ENCODE results near the gene TRAK1. TPM values are rescaled to one million over a fixed set of nuclear protein-coding genes. Genes with fewer than 3 reads are reported as not detected.

The TRAK1 gene
- total and polyA plus RNA-seq, 10 of the 15 experiments (the other 5 are each of a cell fraction or from before 2014, with no cell fraction given) = 6.6 to 46.2 (median 23.7) TPM

- Histone ChIP-seq H2AFZ (ENCODE audit: control insufficient read depth, low read depth, low read length) (no peak overlapping the region), H3K4me1 (ENCODE audit: control insufficient read depth, insufficient read depth, low read length) (peaks cover 19% of the 10 kb centered on the region), H3K27ac (ENCODE audit: control insufficient read depth, insufficient read depth) (no peak overlapping the region), H3K79me2 (ENCODE audit: control insufficient read depth, insufficient read depth, low read length) (no peaks in the 10 kb centered on the region), H3K4me3 (no peak overlapping the region), H3K9ac (ENCODE audit: control insufficient read depth, insufficient read depth, low read length) (no peak overlapping the region), H3K4me2 (ENCODE audit: control insufficient read depth, insufficient read depth) (no peak overlapping the region), H4K20me1 (ENCODE audit: control insufficient read depth, insufficient read depth) (no peaks in the 10 kb centered on the region), H3K9me3 (replicated peaks; ENCODE audit: control insufficient read depth, insufficient read depth, low read length) (no peaks in the 10 kb centered on the region), H3K27me3 (replicated peaks in 1 of 2; ENCODE audit: control insufficient read depth in 2 of 2, insufficient read depth in 2 of 2, low read length in 1 of 2) (no peaks in the 10 kb centered on the region), H3K36me3 (ENCODE audit: control insufficient read depth in 2 of 2, insufficient read depth in 2 of 2, low read length in 1 of 2) (peaks cover 11 to 41% of the 10 kb centered on the region in 2 experiments)
- ATAC-seq (no peak), FAIRE-seq (no peak), DNase-seq (ENCODE audit: low read depth, low spot score) (no peak)
- TF ChIP-seq, protein P1, sequence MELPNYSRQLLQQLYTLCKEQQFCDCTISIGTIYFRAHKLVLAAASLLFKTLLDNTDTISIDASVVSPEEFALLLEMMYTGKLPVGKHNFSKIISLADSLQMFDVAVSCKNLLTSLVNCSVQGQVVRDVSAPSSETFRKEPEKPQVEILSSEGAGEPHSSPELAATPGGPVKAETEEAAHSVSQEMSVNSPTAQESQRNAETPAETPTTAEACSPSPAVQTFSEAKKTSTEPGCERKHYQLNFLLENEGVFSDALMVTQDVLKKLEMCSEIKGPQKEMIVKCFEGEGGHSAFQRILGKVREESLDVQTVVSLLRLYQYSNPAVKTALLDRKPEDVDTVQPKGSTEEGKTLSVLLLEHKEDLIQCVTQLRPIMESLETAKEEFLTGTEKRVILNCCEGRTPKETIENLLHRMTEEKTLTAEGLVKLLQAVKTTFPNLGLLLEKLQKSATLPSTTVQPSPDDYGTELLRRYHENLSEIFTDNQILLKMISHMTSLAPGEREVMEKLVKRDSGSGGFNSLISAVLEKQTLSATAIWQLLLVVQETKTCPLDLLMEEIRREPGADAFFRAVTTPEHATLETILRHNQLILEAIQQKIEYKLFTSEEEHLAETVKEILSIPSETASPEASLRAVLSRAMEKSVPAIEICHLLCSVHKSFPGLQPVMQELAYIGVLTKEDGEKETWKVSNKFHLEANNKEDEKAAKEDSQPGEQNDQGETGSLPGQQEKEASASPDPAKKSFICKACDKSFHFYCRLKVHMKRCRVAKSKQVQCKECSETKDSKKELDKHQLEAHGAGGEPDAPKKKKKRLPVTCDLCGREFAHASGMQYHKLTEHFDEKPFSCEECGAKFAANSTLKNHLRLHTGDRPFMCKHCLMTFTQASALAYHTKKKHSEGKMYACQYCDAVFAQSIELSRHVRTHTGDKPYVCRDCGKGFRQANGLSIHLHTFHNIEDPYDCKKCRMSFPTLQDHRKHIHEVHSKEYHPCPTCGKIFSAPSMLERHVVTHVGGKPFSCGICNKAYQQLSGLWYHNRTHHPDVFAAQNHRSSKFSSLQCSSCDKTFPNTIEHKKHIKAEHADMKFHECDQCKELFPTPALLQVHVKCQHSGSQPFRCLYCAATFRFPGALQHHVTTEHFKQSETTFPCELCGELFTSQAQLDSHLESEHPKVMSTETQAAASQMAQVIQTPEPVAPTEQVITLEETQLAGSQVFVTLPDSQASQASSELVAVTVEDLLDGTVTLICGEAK (IDR thresholded peaks at IDR 0.05; ENCODE audit: borderline replicate concordance) = no peak
- TF ChIP-seq ETV6 (conservative IDR thresholded peaks at IDR 0.05 in 1 of 2, IDR thresholded peaks at IDR 0.05 in 1 of 2; ENCODE audit: borderline replicate concordance in 1 of 2, low read depth in 1 of 2) (no peak), REST (IDR thresholded peaks at IDR 0.05; ENCODE audit: low read depth, low read length) (no peak), CEBPB (IDR thresholded peaks at IDR 0.05; ENCODE audit: borderline replicate concordance in 1 of 2, low read depth in 2 of 2, low read length in 2 of 2) (no peak), BACH1 (IDR thresholded peaks at IDR 0.05; ENCODE audit: borderline replicate concordance) (no peak), TCF12 (IDR thresholded peaks at IDR 0.05; ENCODE audit: low read depth, low read length) (no peak), MEF2B (IDR thresholded peaks at IDR 0.05; ENCODE audit: partially characterized antibody, poor library complexity, severe bottlenecking) (no peak)
- TF ChIP-seq, protein P2, sequence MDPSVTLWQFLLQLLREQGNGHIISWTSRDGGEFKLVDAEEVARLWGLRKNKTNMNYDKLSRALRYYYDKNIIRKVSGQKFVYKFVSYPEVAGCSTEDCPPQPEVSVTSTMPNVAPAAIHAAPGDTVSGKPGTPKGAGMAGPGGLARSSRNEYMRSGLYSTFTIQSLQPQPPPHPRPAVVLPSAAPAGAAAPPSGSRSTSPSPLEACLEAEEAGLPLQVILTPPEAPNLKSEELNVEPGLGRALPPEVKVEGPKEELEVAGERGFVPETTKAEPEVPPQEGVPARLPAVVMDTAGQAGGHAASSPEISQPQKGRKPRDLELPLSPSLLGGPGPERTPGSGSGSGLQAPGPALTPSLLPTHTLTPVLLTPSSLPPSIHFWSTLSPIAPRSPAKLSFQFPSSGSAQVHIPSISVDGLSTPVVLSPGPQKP (IDR thresholded peaks at IDR 0.05; ENCODE audit: low read depth, low read length) = no peak
- WGBS (ENCODE audit: insufficient coverage, insufficient replicate concordance, low lambda C conversion rate, missing lambda C conversion rate) = 97% methylated on average over 17 of the region's 17 CpGs
- intact Hi-C loops (cut with micrococcal nuclease; ENCODE audit: unreplicated experiment) (no loop called here), in situ Hi-C loops (cut with MboI) (loop anchor here (10.0 kb wide), 1 partner anchor 326 kb away; no protein-coding TSS in a partner anchor)
- POLR2A ChIA-PET = no interaction called here
- SMC1A ChIA-PET (ENCODE audit: uncharacterized antibody, unreplicated experiment) = no interaction called here
- CTCF ChIA-PET = interaction anchor here (1.2 to 1.5 kb wide), 2 partner anchors 27 to 29 kb away, joined by 4 to 6 read pairs; no protein-coding TSS in a partner anchor
- RAD21 ChIA-PET (ENCODE audit: unreplicated experiment) = no interaction called here
- no TSS peak for BruUV-seq (replicated peaks)
These were observed 129.4 kb downstream of the TRAK1 start for GRCh38 chr3:42220436-42221121.

All from GM12878 (cell line).